SK-N-SH (cell line): ENCODE results near the gene RPL7L1.

Experiments
- EP300 ChIP-seq, 2 experiments: IDR thresholded peaks; 2 replicates each; pipeline versions ENCODE4 v1.4.0 to v1.6.1; 2012; ENCODE audit warnings: borderline replicate concordance in 1 of 2, low read depth in 1 of 2, low read length in 1 of 2
- PBX3 ChIP-seq: IDR thresholded peaks from 2 replicates; pipeline ENCODE4; 2012
- TAF1 ChIP-seq: IDR thresholded peaks from 2 replicates; pipeline ENCODE4 v1.6.1; 2012; ENCODE audit warnings: low read depth, mild to moderate bottlenecking, low read length, moderate library complexity, borderline replicate concordance
- TEAD4 ChIP-seq: IDR thresholded peaks from 2 replicates; pipeline ENCODE4 v1.4.0; 2012; ENCODE audit warnings: mild to moderate bottlenecking, borderline replicate concordance; ENCODE audit not compliant: insufficient read depth
- USF1 ChIP-seq: IDR thresholded peaks from 2 replicates; pipeline ENCODE4 v1.4.0; 2012; ENCODE audit warnings: low read depth, borderline replicate concordance

- TF ChIP-seq EP300 (IDR thresholded peaks at IDR 0.05; ENCODE audit: borderline replicate concordance in 1 of 2, low read depth in 1 of 2, low read length in 1 of 2) = no peak
- TF ChIP-seq TAF1 = no peak
- TF ChIP-seq USF1 = no peak
- no peak for TF ChIP-seq PBX3
- no peak for TF ChIP-seq TEAD4
These were observed 45.4 kb upstream of the RPL7L1 start for GRCh38 chr6:42834056-42834455.
